GM19238 (cell line): Measurements from ENCODE around the gene TCFL5.

ENCODE experiments used
- DNase-seq: peaks from one replicate; pipeline ENCODE4 v3.0.0; 2011; ENCODE audit warnings: low spot score; ENCODE audit not compliant: insufficient read length

The TCFL5 gene

GRCh38 chr20:62799036-62799435, 62.6 kb downstream of the TCFL5 start:
- no peak for DNase-seq

GRCh38 chr20:62797671-62798532, 63.7 kb downstream of the TCFL5 start:
- DNase-seq, result no peak

GRCh38 chr20:62796699-62797491, 64.7 kb downstream of the TCFL5 start:
- DNase-seq, result no peak

GRCh38 chr20:62795023-62795761, 66.4 kb downstream of the TCFL5 start:
- DNase-seq, result peak; percentile 57

GRCh38 chr20:62794007-62794724, 67.5 kb downstream of the TCFL5 start:
- peak; percentile 95 for DNase-seq

GRCh38 chr20:62793757-62794006, 67.9 kb downstream of the TCFL5 start:
- no peak for DNase-seq

- DNase-seq, result no peak
These were observed 68.5 kb downstream of the TCFL5 start for GRCh38 chr20:62792940-62793756.

- DNase-seq, result no peak
These were observed 69.3 kb downstream of the TCFL5 start for GRCh38 chr20:62792182-62792939.

GRCh38 chr20:62791301-62792181, 70.1 kb downstream of the TCFL5 start:
- DNase-seq, result peak; percentile 53
